HCT116 (cell line): ENCODE data around the gene OR13A1. TPM values are rescaled to one million over a fixed set of nuclear protein-coding genes. Genes with fewer than 3 reads are reported as not detected.

Experiments
- CEBPB ChIP-seq: IDR thresholded peaks from 2 replicates; pipeline ENCODE4 v1.6.1; 2012; ENCODE audit warnings: low read depth
- ELF1 ChIP-seq: IDR thresholded peaks from 2 replicates; pipeline ENCODE4 v1.6.1; 2012; ENCODE audit warnings: low read depth, borderline replicate concordance
- EZH2phosphoT487 ChIP-seq: fragments of 200-600 bp; IDR thresholded peaks from 2 replicates; pipeline ENCODE4 v1.6.1; 2018; ENCODE audit warnings: antibody characterized with exemption, borderline replicate concordance
- FOSL1 ChIP-seq: IDR thresholded peaks from 2 replicates; pipeline ENCODE4 v1.6.1; 2012; ENCODE audit warnings: low read depth
- JUND ChIP-seq: IDR thresholded peaks from 2 replicates; pipeline ENCODE4 v1.6.1; 2012
- REST ChIP-seq: IDR thresholded peaks from 2 replicates; pipeline ENCODE4 v1.6.1; 2012; ENCODE audit warnings: low read depth
- SIN3A ChIP-seq: IDR thresholded peaks from 2 replicates; pipeline ENCODE4 v1.6.1; 2012; ENCODE audit warnings: low read depth
- YY1 ChIP-seq: IDR thresholded peaks from 2 replicates; pipeline ENCODE4 v1.6.1; 2011; ENCODE audit warnings: low read length, low read depth, moderate library complexity, mild to moderate bottlenecking; ENCODE audit not compliant: insufficient replicate concordance; ENCODE audit errors: extremely low read depth
- ZFX ChIP-seq: fragments of 450-650 bp; IDR thresholded peaks from 2 replicates; pipeline ENCODE4 v1.6.1; 2017
- total RNA-seq: library from RNA; stranded (reverse); gene quantifications from one replicate; pipeline ENCODE4 v1.2.1, GENCODE V29; 2021; ENCODE audit not compliant: unreplicated experiment
- TF ChIP-seq, protein P1 (sequence below), 3 experiments: fragments of 200-600 bp in 1 of 3; sonication (generic) in 1 of 3; IDR thresholded peaks in 2 of 3; conservative IDR thresholded peaks in 1 of 3; 2 replicates each; pipeline ENCODE4 v1.5.1; 2012 to 2017; ENCODE audit warnings: low read depth in 2 of 3, low read length in 2 of 3, antibody characterized with exemption in 1 of 3, borderline replicate concordance in 1 of 3, control low read depth in 1 of 3, mild to moderate bottlenecking in 1 of 3, mixed read lengths in 1 of 3, mixed run types in 1 of 3, moderate library complexity in 1 of 3; ENCODE audit not compliant: insufficient read depth in 1 of 3

OR13A1 gene
- total RNA-seq, 1 experiment from 2014 or later: not detected

DNA sequence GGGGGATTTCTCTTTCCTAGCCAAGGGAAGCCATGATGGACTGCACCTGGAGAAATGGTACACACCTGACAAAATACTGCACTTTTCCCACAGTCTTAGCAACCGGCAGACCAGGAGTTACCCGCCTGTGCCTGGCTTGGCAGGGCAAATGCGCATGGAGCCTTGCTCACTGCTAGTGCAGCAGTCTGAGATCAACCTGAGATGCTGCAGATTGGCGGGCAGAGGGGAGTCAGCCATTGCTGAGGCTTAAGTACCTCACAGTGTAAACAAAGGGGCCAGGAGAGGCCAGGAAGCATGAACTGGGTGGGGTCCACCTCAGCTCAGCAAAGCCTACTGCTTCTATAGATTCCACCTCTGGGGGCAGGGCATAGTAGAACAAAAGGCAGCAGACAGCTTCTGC lies 49.4 kb downstream of the OR13A1 start (continued):
- no peak for TF ChIP-seq REST
- no peak for TF ChIP-seq SIN3A
- no peak for TF ChIP-seq YY1
- no peak for TF ChIP-seq ZFX
- TF ChIP-seq, protein P1, sequence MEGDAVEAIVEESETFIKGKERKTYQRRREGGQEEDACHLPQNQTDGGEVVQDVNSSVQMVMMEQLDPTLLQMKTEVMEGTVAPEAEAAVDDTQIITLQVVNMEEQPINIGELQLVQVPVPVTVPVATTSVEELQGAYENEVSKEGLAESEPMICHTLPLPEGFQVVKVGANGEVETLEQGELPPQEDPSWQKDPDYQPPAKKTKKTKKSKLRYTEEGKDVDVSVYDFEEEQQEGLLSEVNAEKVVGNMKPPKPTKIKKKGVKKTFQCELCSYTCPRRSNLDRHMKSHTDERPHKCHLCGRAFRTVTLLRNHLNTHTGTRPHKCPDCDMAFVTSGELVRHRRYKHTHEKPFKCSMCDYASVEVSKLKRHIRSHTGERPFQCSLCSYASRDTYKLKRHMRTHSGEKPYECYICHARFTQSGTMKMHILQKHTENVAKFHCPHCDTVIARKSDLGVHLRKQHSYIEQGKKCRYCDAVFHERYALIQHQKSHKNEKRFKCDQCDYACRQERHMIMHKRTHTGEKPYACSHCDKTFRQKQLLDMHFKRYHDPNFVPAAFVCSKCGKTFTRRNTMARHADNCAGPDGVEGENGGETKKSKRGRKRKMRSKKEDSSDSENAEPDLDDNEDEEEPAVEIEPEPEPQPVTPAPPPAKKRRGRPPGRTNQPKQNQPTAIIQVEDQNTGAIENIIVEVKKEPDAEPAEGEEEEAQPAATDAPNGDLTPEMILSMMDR (IDR thresholded peaks at IDR 0.05 in 2 of 3, conservative IDR thresholded peaks at IDR 0.05 in 1 of 3; ENCODE audit: borderline replicate concordance in 1 of 3, insufficient read depth in 1 of 3, low read depth in 2 of 3, low read length in 2 of 3): no peak
- no peak for TF ChIP-seq FOSL1
- TF ChIP-seq ELF1: no peak
- TF ChIP-seq CEBPB: no peak
- no peak for TF ChIP-seq EZH2phosphoT487
- TF ChIP-seq JUND: no peak
